ENCODE results near the gene DAB2IP.

DNA sequence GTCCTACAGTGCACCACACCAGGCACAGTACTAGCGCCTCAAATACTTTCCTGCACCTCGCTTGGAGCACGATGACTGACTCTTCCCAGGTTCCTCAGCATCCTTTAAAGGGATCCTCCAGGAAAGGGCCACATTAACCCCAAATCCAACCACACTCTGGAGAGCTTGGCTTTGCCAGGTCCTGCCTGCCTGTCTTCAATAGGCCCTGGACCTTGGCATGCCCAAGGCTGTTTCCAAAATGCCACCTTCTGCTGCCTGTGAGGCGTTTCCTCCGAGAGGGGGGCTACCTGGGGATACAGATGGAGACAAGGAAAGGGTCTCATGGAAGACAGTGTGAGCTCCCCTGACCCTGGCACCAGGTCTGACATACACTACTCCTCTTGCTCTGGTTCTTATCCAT is 169.9 kb downstream of the DAB2IP start:
- TF ChIP-seq, protein P1, sequence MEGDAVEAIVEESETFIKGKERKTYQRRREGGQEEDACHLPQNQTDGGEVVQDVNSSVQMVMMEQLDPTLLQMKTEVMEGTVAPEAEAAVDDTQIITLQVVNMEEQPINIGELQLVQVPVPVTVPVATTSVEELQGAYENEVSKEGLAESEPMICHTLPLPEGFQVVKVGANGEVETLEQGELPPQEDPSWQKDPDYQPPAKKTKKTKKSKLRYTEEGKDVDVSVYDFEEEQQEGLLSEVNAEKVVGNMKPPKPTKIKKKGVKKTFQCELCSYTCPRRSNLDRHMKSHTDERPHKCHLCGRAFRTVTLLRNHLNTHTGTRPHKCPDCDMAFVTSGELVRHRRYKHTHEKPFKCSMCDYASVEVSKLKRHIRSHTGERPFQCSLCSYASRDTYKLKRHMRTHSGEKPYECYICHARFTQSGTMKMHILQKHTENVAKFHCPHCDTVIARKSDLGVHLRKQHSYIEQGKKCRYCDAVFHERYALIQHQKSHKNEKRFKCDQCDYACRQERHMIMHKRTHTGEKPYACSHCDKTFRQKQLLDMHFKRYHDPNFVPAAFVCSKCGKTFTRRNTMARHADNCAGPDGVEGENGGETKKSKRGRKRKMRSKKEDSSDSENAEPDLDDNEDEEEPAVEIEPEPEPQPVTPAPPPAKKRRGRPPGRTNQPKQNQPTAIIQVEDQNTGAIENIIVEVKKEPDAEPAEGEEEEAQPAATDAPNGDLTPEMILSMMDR (IDR thresholded peaks at IDR 0.05): no peak
- TF ChIP-seq EZH2 (IDR thresholded peaks at IDR 0.05): no peak

Data from neural progenitor cell (in vitro differentiated cells).